Activated naive CD8-positive, alpha-beta T cell treated with anti-CD3 and anti-CD28 coated beads, Interleukin-2, amount 50 U/mL, for 16 hours (primary cell): ENCODE data around the gene GALNT10.

Experiments
- DNase-seq: peaks from one replicate; pipeline ENCODE4 v3.0.0-alpha.2; 2020; ENCODE audit warnings: low read depth, low spot score

The GALNT10 gene

GRCh38 chr5:154403234-154403633 is 212.7 kb downstream of the GALNT10 start:
- no peak for DNase-seq

- no peak for DNase-seq
Measured at GRCh38 chr5:154403776-154404387, 213.3 kb downstream of the GALNT10 start.

- peak; percentile 48 for DNase-seq
Measured at GRCh38 chr5:154405078-154405792, 214.7 kb downstream of the GALNT10 start.

GRCh38 chr5:154406231-154406630 is 215.7 kb downstream of the GALNT10 start:
- no peak for DNase-seq

- DNase-seq = no peak
Measured at GRCh38 chr5:154406826-154407225, 216.3 kb downstream of the GALNT10 start.

GRCh38 chr5:154408811-154409210 is 218.3 kb downstream of the GALNT10 start:
- DNase-seq = no peak

GRCh38 chr5:154409230-154409840 is 218.8 kb downstream of the GALNT10 start:
- no peak for DNase-seq

GRCh38 chr5:154410008-154410407 is 219.5 kb downstream of the GALNT10 start:
- DNase-seq = no peak

- DNase-seq = no peak
Measured at GRCh38 chr5:154410786-154411185, 220.3 kb downstream of the GALNT10 start.

- DNase-seq = no peak
Measured at GRCh38 chr5:154411338-154411737, 220.8 kb downstream of the GALNT10 start.

GRCh38 chr5:154412316-154412715 is 221.8 kb downstream of the GALNT10 start:
- no peak for DNase-seq

- DNase-seq = no peak
Measured at GRCh38 chr5:154412925-154413324, 222.4 kb downstream of the GALNT10 start.

- DNase-seq = no peak
Measured at GRCh38 chr5:154415114-154415513, 224.6 kb downstream of the GALNT10 start.

GRCh38 chr5:154418344-154418820 is 227.8 kb downstream of the GALNT10 start:
- DNase-seq = no peak

GRCh38 chr5:154419236-154419635 is 228.7 kb downstream of the GALNT10 start:
- no peak for DNase-seq

GRCh38 chr5:154421868-154422267 is 231.3 kb downstream of the GALNT10 start:
- no peak for DNase-seq

GRCh38 chr5:154422298-154422697 is 231.8 kb downstream of the GALNT10 start:
- no peak for DNase-seq

- DNase-seq = no peak
Measured at GRCh38 chr5:154428208-154428607, 237.7 kb downstream of the GALNT10 start.

GRCh38 chr5:154429341-154429740 is 238.8 kb downstream of the GALNT10 start:
- DNase-seq = no peak

- DNase-seq = no peak
Measured at GRCh38 chr5:154430466-154430865, 239.9 kb downstream of the GALNT10 start.

GRCh38 chr5:154430961-154431630 is 240.6 kb downstream of the GALNT10 start:
- no peak for DNase-seq

GRCh38 chr5:154435226-154435625 is 244.7 kb downstream of the GALNT10 start:
- no peak for DNase-seq
